NCI-H526 (cell line): ENCODE measurements around the gene SLC9A2.

ENCODE experiments used
- DNase-seq, 2 experiments: peaks; one replicate each; lab custom pipeline; 2025; lab: John Stamatoyannopoulos, UW

SLC9A2 gene, protein sequence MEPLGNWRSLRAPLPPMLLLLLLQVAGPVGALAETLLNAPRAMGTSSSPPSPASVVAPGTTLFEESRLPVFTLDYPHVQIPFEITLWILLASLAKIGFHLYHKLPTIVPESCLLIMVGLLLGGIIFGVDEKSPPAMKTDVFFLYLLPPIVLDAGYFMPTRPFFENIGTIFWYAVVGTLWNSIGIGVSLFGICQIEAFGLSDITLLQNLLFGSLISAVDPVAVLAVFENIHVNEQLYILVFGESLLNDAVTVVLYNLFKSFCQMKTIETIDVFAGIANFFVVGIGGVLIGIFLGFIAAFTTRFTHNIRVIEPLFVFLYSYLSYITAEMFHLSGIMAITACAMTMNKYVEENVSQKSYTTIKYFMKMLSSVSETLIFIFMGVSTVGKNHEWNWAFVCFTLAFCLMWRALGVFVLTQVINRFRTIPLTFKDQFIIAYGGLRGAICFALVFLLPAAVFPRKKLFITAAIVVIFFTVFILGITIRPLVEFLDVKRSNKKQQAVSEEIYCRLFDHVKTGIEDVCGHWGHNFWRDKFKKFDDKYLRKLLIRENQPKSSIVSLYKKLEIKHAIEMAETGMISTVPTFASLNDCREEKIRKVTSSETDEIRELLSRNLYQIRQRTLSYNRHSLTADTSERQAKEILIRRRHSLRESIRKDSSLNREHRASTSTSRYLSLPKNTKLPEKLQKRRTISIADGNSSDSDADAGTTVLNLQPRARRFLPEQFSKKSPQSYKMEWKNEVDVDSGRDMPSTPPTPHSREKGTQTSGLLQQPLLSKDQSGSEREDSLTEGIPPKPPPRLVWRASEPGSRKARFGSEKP

DNA sequence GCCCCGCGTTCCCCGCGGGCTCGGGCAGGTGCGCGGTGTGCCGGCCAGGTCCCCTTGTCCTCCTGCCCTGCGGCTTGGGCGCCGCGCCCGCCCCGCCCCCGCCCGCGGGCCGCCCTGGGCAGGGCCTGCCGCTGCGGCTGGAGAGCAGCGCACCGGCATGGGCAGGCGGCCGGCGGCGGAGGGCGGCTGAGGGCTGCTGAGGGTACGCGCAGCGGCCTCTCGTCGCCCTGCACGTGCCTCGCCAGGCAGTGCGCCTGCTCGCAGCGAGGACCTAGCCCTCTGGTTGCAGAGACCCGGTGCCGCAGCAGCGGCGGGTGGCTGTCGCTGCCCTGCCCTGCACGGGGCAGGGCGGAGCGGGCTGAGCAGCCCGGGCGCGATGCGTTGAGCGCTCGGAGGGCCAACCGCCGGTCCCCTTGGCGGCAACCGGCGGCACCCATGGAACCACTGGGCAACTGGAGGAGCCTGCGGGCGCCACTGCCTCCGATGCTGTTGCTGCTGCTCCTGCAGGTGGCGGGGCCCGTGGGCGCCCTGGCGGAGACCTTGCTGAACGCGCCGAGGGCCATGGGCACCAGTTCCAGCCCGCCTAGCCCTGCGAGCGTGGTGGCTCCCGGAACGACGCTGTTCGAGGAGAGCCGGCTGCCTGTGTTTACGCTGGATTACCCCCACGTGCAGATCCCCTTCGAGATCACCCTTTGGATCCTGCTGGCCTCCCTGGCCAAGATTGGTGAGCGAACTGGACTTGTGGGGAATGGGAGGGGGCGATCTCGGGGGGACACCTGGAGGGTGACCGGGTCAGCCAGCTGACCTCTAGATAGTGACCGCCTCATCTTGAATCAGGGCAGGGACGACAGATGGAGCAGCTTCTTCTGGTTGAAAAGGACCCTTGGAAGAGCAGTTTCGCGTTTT, at the start of gene SLC9A2:
Gene SLC9A2, plus strand, starts transcription at position 140 of the 906 bp plus-strand sequence. Its CDS starts 296 bp downstream, at position 436.
- DNase-seq = peak; percentile 30 to 77

DNA sequence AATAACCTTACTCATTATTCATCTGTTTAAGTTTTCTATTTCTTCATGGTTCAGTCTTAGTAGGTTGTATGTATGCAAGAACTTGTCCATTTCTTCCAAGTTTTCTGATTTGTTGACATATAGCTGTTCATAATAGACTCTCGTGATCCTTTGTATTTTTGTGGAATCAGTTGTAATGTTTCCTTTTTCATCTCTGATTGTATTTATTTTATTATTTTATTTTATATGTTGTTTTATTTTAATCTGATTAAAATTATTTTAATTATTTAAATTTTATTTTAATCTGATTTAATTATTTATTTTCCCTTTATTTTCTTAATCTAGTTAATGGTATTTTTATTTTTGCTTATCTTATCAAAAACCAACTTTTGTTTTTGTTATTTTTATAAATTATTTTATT, 43.5 kb upstream of the SLC9A2 start:
- DNase-seq = no peak

DNA sequence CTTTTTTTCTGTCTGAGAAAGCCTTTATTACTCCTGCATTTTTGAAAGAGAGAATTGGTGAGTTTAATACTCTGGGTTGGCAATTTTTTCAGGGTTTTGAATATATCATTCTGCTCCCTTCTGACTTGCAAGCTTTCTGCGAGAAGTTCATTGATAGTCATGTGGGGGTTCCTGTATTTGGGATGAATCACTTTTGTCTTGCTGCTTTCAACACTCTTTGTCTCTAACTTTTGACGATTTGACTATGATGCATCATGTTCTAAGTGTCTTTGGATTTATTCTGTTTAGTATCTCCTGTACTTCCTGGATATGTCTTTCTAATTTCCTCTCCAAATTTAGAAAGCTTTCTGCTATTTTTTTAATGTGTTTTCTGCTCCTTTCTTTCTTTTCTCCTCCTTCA, 41.0 kb upstream of the SLC9A2 start:
- DNase-seq = no peak

DNA sequence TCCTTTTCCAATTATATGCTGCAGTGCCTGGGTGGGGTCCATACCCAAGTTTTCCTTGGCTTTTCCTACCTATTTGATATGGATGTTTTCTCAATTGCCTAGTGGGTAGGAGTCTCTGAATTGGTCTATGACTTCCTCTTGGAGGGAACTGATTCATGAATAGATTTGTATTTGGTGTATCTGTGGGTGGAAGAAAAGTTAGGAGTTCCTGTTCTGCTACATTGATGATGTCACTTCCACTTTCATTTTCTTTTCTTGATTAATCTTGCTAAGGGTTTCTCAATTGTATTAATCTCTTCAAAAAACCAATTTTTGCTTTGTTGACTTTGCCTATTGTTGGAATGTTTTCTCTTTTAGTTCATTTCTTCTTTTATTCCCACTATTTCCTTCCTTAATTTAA, 37.4 kb upstream of the SLC9A2 start:
- no peak for DNase-seq

DNA sequence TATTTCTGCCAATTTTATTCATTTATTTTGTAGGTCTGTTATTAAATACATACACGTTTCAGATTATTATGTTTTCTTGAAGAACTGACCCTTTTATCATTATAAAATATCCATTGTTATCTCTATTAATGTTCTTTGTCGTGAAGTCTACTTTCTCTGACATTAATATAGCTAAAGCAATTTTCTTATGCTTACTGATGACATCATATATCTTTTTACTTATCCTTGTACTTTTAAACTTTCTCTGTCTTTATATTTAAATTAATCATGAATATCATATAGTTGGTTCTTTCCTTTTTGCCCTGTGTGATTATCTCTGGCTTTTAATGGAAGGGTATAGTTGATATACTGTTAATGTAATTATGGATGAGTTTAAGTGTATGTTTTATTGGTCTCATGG, 36.5 kb upstream of the SLC9A2 start:
- DNase-seq = no peak

DNA sequence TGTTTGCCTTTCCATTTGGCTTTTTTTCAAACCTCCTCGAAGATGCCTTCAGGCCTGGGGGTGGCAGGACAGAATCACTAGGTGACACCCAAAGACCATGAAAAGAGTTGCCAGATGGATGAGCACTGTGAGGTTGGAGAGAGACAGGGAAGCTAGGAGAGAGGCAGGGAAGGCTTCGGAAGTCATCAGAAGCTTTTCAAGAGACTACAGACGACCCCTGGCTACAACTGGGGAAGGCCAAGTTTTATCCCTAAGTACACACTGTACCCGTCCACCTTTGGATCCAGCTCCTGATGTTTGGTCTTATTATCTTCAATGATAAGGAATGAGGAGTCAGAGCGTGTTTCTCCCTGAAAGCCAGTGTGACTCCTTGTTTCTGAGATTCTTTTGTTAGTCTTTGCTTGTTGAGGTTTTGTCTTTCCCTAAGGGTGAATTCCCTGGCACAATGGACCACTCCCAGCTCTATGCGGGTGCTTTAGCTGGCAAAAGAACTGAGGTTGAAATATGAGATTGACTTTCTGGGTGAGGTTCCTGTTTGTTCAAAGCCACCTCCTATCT, 33.4 kb upstream of the SLC9A2 start:
- DNase-seq = no peak

DNA sequence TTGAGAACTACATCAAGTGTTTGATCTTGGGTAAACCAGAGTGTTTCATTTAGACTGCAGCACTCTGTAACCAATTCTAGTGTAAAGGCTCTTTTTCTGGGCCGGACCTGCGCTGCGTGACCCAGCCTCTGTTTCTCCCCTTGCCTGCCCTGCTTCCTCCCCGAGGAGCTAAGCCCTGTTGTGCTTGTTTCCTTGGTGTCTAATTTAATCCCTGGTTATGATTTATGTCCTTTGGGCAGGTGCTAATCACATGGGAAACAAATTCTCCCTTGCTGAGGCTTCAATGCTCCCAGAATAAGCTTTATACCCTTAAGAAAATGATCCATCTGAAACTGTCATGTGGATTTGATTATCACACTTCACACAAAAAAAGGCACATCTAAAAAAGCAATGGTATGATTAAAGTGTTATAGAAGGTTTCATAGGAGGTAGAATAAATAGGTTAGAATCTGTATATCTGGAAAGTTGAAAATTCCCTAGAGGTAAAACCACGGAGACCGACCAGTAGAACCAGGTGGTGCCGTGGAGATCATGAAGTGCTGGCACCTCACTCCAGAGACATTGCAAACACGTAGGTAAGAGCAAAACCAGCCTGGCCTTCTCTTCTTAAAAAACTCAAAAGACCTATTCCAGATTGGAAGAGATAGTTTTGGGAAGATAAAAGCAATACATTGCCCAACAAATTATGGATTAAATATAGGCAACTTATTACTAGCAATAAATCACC, 31.0 kb upstream of the SLC9A2 start:
- peak; percentile 16 to 47 for DNase-seq

DNA sequence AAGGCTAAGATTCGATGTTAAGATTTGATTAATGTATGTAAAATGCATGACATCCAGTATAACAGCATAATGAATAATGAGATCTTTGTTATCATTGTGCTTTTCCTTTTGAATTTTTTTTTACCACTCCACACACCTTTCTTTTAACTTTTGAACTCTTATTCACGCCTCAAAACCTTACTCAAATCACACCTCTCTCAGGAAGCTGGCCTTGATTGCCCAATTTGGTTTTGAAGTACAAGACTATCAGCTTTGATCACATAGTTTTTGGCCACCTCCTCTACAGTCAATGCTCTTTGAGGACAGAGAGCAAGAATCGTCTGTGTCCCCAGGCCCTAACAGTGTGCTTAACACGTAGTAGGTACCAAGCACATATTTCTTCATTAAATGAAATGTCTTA, 29.9 kb upstream of the SLC9A2 start:
- no peak for DNase-seq

DNA sequence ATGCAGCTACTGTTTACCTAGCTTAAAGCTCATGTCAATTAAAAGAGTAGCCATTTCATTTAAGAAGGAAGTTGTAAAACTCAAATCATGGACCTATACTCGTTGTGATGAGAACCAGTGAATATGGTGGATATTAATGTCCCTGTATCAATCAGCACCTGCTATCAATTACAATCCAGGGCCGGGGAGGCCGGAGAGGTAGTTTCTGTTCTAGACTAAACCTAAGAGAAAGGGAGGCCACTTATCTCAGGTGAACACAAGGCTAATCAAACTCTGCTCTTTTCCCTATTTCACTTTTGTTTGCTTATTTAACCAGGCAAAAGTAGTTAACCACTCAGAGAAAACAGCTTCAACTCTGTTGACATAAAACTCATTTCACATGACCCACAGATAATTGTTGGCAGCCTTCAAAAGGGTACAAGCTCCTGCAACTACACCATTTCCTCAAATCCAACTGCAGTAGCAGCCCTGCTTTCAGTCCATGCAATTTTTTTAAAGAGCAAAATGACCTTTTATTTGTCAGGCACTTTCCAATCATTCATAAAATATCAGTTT, 27.8 kb upstream of the SLC9A2 start:
- DNase-seq = no peak

DNA sequence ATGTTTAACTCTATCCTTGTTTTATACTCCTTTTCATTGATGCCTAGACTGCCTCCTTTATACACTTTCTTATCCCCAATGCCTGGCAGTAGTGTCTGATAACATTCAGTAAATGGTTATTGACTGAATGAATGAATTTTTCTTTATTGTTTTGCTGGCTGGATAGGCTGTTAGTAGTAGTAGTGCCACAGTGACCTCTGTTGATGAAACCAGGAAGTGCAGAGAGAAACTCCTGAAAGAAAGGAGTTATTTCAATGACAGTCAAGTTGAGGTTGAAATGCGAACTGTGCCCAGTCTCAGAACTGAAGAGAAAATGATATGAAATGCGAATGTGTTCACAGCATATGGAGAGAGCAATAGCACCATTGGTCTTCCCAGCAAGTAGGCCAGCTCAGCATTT, 26.8 kb upstream of the SLC9A2 start:
- DNase-seq = peak in 1 of 2 experiments; percentile 32

DNA sequence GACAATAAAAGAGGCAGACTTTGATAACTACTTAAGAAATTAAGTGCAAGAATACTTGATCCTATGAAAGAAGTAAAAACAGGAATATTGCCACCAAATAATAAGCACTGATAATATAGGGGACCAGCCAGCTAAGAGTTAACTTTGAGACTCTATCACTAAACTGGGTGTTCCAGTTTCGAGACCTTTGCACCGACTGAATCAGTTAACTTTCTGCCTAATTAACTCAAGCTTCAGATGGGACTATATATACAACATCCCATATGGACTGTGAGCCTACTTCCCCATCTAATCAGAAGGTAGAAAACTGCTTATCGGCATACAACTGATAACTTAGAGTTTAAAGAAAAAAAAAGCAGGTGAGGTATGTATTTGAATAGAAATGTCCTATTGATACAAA, 25.8 kb upstream of the SLC9A2 start:
- peak in 1 of 2 experiments; percentile 13 for DNase-seq

DNA sequence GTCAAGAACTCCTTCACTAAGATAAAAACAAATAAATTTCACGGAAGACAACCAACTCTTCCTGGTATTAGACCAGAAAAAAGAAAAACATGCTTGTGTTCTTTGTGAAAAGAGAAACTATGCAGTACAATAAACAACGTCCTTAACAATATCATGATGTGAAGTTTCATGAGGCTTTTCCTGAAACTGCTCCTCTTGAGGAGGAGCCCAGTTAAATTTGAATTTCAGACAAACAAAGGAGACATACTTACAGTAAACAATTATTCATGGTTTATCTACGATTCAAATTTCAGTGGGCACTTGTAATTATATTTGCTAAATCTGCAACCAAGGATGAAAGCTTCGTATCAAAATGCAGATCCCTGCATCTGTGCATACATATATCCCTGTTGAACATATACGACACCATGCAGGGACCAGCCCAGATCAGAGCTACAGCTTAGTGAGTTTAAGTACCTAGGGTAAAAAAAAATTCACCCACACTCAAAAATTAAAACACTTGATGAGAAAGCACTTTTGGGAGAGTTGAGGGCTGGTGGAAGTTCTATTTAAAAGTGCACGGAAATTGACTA, 24.8 kb upstream of the SLC9A2 start:
- peak; percentile 18 to 22 for DNase-seq

DNA sequence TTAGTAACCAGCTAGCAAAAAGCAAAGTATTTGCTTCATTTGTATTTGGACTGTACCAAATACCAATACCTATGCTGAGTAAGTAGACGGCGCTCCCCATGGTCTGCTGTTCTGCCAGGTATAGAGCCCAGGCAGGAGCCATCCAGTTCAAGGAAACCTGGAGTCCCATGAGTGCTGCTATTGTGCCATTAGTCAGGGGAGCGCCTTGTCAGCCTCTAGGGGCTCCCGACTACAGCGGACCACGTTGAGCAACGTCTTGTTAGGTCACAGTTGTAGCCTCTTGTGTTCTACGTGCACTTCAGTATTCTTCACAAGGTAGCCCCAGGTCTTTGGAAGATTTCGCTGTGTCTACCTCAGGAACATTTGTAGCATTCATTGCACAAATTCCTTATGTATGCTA, 21.6 kb upstream of the SLC9A2 start:
- DNase-seq = no peak

DNA sequence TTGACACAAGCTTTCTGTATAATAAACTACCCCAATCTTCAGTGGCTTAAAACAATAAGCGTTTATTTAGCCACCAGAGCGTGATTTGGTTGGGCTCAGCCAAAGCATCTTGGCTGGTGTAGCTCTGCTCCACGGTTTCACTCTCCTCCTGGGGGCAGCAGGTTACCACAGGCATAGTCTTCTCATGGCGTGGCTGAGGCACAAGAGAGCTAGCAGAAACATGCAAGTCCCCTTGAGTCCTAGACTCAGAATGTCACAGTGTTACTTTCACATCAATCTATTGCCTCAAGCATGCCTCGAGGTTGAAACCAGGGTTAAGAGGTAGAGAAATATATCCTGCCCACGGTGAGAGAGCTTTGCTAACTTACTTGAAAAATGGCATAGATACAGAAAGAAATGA, 19.9 kb upstream of the SLC9A2 start:
- DNase-seq = no peak

DNA sequence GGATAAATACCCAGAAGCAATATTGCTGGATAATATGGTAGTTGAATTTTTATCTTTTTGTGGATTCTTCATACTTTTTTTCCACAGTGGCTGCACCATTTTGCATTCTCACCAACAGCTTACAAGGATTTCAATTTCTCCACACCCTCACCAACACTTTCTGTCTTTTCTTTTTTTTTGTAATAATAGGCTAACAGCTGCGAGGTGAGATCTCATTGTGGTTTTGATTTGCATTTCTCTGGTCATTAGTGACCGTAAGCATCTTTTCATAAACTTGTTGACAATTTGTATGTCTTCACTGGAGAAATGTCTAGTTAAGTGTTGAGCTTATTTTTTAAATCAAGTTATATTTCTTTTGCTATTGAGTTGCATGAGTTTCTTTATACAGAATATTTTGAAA, 17.6 kb upstream of the SLC9A2 start:
- peak in 1 of 2 experiments; percentile 23 for DNase-seq

DNA sequence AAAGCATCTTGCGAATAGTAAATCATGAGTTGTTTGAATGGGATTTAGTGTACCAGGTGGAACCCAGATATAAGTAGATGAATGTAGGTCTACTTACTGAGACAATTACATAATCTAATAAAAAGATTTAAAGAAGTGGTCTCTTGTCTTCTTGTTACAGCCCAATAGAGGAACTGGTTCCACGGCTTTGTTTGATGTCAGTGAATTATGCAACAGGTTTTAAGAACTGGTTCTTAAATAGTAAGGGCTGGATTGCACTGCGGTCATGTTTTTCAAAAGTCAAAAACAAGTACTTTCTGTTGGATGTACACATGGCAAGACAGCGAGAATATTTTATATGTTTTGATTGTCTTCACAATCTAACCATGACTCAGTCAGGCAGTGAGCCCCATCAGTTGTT, 15.4 kb upstream of the SLC9A2 start:
- DNase-seq = peak; percentile 79 to 81

DNA sequence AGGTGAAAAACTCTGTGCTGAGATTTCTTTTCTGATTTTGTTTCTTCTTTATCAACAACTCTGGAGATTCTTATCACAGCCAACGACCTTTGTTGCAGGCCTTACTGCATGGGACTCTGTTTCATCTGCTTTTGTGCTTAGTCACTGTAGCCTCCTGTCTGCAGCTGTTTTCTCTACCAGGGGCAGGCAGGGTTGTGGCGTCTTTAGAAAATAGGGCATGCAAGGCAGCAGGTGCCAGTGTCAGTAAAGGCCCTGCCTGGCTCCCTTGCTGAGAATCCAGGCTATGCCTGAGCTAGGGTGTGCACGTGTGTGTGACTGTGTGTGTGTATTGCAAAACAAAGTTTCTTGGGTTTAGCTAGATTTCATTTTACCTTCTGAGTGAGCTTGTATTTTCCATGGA, 14.6 kb upstream of the SLC9A2 start:
- DNase-seq = peak; percentile 65 to 79

DNA sequence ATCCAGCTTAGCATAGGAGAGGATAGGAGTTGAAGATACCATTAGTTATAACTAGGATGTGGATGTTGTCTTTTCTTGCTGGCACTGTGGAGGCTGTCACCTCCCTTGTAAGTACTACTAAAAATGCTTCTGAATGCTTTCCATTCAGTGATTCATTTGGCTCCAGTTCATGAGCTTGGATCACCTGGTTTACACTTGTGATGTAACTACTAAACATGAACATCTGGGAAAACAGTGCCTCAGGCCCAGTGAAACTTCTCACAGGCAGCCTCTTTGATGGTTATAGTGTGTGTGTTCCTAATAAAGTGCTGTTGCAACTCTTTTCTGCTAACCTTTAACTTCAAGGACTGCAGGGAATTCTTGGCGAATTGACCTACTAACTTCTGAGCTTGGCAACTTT, 13.0 kb upstream of the SLC9A2 start:
- no peak for DNase-seq

DNA sequence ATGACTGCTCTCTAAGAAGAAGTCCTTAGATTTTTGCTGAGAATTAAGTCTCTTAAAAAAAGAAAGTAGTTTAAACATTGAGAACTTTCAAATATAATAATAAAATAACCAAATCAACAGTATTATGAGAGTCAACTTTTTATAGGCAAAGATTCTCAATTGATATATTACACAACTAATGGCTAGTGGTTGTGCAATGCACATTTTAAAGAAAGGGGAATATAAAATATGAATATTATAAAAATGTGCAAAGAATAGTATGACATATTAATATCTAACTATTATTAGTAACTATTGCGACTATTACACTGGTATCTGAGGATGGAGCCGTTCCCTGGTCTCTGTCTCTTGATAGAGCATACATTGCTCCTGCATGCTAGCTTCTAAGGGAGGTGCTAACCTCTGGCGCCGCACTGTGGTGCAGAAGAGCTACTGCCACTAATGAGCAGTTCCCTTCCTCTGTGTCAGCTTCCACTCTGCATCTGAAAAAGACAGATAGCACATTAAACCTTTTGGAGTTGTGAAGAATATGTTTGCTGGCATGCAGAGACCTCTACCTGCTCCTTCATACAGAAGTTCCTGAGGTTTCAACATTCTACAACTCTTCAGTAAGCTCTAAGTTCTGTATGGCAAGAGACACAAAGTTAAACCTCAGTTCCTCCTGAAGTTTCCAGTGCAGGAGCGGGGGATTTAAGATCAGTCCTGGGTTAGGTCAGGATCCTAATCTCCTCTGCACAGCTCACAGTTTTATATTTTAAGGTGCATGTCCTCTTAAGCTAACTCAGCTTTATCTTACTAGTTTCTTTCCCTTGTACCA, 3.5 kb upstream of the SLC9A2 start:
- peak; percentile 34 to 83 for DNase-seq
